HEK293 (cell line): Measurements from ENCODE around the gene PCGF1.

ENCODE experiments used
- CTCF ChIA-PET: fragments of 350-600 bp; formaldehyde crosslinking; extraction: SDS; loops from one replicate; lab custom pipeline; 2021; ENCODE audit warnings: antibody characterized with exemption; lab: Yijun Ruan, JAX
- POLR2A ChIA-PET: fragments of 300-600 bp; formaldehyde crosslinking; extraction: SDS; loops from one replicate; lab custom pipeline; 2020; ENCODE audit warnings: antibody characterized with exemption, inconsistent platforms; lab: Yijun Ruan, JAX
- H3K27ac ChIP-seq: fragments of 200-500 bp; sonication (Bioruptor generic); 2 replicates; pipeline ENCODE4 v1.5.1; 2014; ENCODE audit warnings: low read depth, low read length, control low read depth, inconsistent platforms; ENCODE audit errors: extremely low read depth
- H3K36me3 ChIP-seq, 2 experiments: fragments of 200-500 bp in 1 of 2; sonication (Bioruptor generic) in 1 of 2; 1 replicate in 1 of 2; 2 replicates in 1 of 2; pipeline ENCODE4 v1.5.1; 2014 to 2017; ENCODE audit warnings: inconsistent platforms in 2 of 2, low read length in 2 of 2; ENCODE audit not compliant: control insufficient read depth in 2 of 2, insufficient read depth in 1 of 2
- H3K4me1 ChIP-seq: fragments of 200-500 bp; sonication (Bioruptor generic); 2 replicates; pipeline ENCODE4 v1.5.1; 2014; ENCODE audit warnings: mild to moderate bottlenecking, low read length, inconsistent platforms; ENCODE audit not compliant: control insufficient read depth, insufficient read depth
- H3K4me3 ChIP-seq: 2 replicates; pipeline ENCODE4 v1.5.1; 2011; ENCODE audit warnings: low read depth, mild to moderate bottlenecking, control low read depth, low read length, moderate library complexity
- H3K9me3 ChIP-seq: fragments of 200-500 bp; sonication (Bioruptor generic); 2 replicates; pipeline ENCODE4 v1.5.1; 2014; ENCODE audit warnings: low read depth, low read length, inconsistent platforms; ENCODE audit not compliant: control insufficient read depth, insufficient read depth
- SCRT2 ChIP-seq: fragments of 450-650 bp; formaldehyde crosslinking; IDR thresholded peaks from 2 replicates; pipeline ENCODE4 v1.5.1; 2016; ENCODE audit warnings: missing biosample characterization, missing genetic modification characterization
- ZNF140 ChIP-seq: fragments of 450-650 bp; formaldehyde crosslinking; IDR thresholded peaks from 2 replicates; pipeline ENCODE4 v1.5.1; 2016; ENCODE audit warnings: missing biosample characterization, missing genetic modification characterization
- ZNF2 ChIP-seq: fragments of 450-650 bp; formaldehyde crosslinking; IDR thresholded peaks from 2 replicates; pipeline ENCODE4 v1.5.1; 2016; ENCODE audit warnings: missing biosample characterization, missing genetic modification characterization
- ZNF248 ChIP-seq: fragments of 450-650 bp; formaldehyde crosslinking; IDR thresholded peaks from 2 replicates; pipeline ENCODE4 v1.5.1; 2017; ENCODE audit warnings: missing biosample characterization, missing genetic modification characterization
- ZNF350 ChIP-seq: fragments of 450-650 bp; formaldehyde crosslinking; IDR thresholded peaks from 2 replicates; pipeline ENCODE4 v1.5.0; 2017; ENCODE audit warnings: missing biosample characterization, mild to moderate bottlenecking, missing genetic modification characterization
- ZNF529 ChIP-seq: fragments of 450-650 bp; formaldehyde crosslinking; IDR thresholded peaks from 2 replicates; pipeline ENCODE4 v1.5.1; 2017; ENCODE audit warnings: missing genetic modification characterization, missing biosample characterization; ENCODE audit not compliant: insufficient replicate concordance
- ZNF707 ChIP-seq: fragments of 450-650 bp; formaldehyde crosslinking; IDR thresholded peaks from 2 replicates; pipeline ENCODE4 v1.5.1; 2016; ENCODE audit warnings: missing biosample characterization, missing genetic modification characterization
- TF ChIP-seq, protein P1 (sequence below): fragments of 450-650 bp; formaldehyde crosslinking; IDR thresholded peaks from 2 replicates; pipeline ENCODE4 v1.5.1; 2017; ENCODE audit warnings: missing biosample characterization, missing genetic modification characterization
- TF ChIP-seq, protein P2 (sequence below): fragments of 450-650 bp; formaldehyde crosslinking; IDR thresholded peaks from 2 replicates; pipeline ENCODE4 v1.5.1; 2016; ENCODE audit warnings: missing biosample characterization, missing genetic modification characterization

Gene PCGF1

DNA sequence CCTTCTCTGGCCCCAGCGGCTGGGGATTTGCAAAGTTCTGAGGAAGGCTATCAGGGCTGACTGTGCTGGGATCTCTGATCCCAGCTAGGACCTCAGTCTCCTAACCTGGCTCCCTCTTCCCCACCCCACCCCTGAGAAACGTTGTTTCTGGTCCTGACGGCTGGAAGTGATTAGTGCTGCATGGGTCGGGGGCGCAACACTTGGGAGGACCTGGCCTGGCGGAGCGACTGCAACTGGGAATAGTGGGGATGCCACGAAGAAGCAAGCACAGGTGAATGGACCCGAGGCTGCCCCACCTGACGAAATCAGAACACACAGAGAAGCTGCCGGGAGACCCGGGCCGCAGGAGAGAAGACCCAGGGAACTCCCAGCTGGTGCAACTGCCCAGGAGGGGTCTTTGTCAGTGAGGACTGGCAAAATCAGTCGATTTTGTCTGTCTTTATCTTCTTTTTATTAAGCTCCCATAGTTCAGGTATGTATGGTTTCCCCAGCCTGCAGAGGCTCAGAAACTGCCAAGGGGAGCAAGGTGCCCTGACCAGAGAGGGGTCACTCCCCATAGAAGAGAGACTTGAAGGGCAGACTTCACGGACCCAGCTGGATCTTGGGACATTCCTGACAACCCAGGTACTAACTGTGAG lies 7.4 kb downstream of the PCGF1 start:
- H3K9me3 ChIP-seq: no peaks in the 10 kb centered on the region
- no peaks in the 10 kb centered on the region for H3K4me1 ChIP-seq
- H3K4me3 ChIP-seq: no peak overlapping the region
- no peak overlapping the region for H3K27ac ChIP-seq
- no peak for TF ChIP-seq ZNF529 (tag by site-specific recombination)
- TF ChIP-seq, protein P1, sequence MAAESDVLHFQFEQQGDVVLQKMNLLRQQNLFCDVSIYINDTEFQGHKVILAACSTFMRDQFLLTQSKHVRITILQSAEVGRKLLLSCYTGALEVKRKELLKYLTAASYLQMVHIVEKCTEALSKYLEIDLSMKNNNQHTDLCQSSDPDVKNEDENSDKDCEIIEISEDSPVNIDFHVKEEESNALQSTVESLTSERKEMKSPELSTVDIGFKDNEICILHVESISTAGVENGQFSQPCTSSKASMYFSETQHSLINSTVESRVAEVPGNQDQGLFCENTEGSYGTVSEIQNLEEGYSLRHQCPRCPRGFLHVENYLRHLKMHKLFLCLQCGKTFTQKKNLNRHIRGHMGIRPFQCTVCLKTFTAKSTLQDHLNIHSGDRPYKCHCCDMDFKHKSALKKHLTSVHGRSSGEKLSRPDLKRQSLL (tag by site-specific recombination): no peak
- TF ChIP-seq ZNF707 (tag by site-specific recombination): no peak
- TF ChIP-seq ZNF248 (tag by site-specific recombination): no peak
- TF ChIP-seq ZNF140 (tag by site-specific recombination): no peak
- ChIA-PET CTCF (interaction anchor here (0.7 to 1.0 kb wide), 4 partner anchors 17 to 141 kb away, joined by 3 to 4 read pairs (median 4); partner anchors contain the start of genes CCDC142 and TTC31), POLR2A (interaction anchor here (1.2 kb wide), 1 partner anchor 10 kb away, joined by 3 read pairs; no protein-coding TSS in a partner anchor)
- H3K36me3 ChIP-seq: peaks cover 0 to 10% of the 10 kb centered on the region in 2 experiments; a peak in 2 of 3 replicates

DNA sequence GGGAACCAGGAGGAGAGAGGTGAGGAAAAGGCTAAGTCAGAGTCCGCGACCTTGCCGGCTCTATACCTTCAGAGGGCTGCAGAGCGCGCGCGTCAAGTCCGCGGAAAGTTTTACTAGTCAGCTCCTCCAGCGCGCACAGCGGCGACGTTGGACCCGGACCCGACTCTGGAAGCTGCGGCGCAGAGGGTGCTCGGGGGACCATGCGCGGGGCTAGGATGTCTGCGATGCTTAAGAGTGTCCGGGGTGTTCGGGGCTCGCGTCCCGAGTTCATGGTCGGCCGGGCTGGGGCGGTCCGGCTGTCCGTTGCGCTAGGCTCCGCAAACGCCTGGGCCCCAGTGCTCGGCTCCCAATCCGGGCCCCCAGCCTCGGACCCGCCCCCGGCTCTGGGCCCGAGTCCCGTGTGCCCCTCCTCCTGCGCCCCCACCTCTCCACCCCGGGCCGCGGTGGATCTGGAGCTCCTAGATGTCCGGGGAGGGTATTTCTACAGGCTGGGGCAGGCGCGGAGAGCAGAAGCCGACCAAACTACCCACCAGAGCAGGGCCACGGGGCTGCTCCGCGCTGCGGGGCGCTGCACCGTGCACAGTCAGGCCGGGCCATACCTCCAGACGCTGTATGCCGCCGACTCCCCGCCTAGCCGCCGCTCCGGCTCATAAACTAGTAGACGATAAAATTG lies 8.1 kb downstream of the PCGF1 start, which contains the start of gene LBX2:
LBX2 (minus strand) TSS at position 337 of the 673 bp plus-strand sequence; CDS start at position 271, 66 bp downstream.
- Histone ChIP-seq H3K27ac (no peak within 1 kb of the TSS), H3K4me3 (no peak within 1 kb of the TSS), H3K4me1 (no peaks in the 10 kb centered on the region), H3K36me3 (peaks cover 0 to 6% of the 10 kb centered on the region in 2 experiments; a peak in 1 of 3 replicates), H3K9me3 (no peaks in the 10 kb centered on the region)
- TF ChIP-seq, protein P2, sequence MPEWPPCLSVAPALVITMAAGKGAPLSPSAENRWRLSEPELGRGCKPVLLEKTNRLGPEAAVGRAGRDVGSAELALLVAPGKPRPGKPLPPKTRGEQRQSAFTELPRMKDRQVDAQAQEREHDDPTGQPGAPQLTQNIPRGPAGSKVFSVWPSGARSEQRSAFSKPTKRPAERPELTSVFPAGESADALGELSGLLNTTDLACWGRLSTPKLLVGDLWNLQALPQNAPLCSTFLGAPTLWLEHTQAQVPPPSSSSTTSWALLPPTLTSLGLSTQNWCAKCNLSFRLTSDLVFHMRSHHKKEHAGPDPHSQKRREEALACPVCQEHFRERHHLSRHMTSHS (tag by site-specific recombination): no peak
- TF ChIP-seq SCRT2 (tag by site-specific recombination): peak; percentile 11; the same call in 1 of the 2 replicates
- ChIA-PET POLR2A (no interaction called here), CTCF (interaction anchor here (1.0 kb wide), 1 partner anchor 17 kb away, joined by 4 read pairs; the partner anchor contains the start of genes CCDC142 and TTC31)

DNA sequence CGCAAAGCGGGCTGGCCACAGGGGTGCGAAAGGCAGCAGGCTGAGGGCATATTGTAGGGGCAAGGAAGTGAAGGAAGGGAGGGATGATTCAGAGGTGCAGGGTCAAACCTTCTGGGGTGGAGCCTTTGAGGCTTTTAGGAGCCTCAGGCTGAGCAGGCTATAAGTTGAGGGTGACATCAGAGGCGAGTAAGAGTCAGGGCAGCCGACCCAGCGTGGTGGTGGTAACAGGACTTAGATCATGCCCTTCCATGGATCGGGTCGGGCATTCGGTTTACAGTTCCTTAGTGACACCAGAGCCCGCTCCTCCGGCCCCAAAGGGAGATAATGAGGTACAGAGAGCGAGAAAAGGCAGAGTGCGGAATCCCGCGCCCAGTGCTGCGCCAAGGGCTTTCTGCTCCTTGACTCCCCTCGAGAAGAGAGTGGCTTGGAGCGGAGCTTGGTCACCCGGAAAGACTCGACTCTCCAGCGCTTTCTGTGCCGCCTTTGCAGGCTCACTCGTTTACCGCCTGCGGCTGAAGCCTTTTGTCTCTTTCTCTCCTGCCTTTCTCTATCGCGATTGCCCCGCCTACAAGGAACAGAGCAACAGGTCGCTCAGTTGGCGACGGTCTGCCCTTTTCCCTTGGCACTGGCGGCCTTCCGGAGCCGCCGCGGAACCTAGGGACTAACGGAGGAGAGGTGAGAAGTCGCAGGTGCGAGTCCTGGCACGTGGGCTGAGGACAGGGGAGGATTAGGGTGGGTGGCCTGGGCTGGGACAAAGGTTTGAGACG lies 8.8 kb downstream of the PCGF1 start:
- POLR2A ChIA-PET: no interaction called here
- Histone ChIP-seq H3K4me1 (no peaks in the 10 kb centered on the region), H3K36me3 (peaks cover 0 to 8% of the 10 kb centered on the region in 2 experiments; a peak in 1 of 3 replicates), H3K27ac (no peak overlapping the region), H3K4me3 (no peak overlapping the region), H3K9me3 (no peaks in the 10 kb centered on the region)
- peak; percentile 87 for TF ChIP-seq SCRT2 (tag by site-specific recombination)
- TF ChIP-seq ZNF350 (tag by site-specific recombination): no peak
- CTCF ChIA-PET: no interaction called here

DNA sequence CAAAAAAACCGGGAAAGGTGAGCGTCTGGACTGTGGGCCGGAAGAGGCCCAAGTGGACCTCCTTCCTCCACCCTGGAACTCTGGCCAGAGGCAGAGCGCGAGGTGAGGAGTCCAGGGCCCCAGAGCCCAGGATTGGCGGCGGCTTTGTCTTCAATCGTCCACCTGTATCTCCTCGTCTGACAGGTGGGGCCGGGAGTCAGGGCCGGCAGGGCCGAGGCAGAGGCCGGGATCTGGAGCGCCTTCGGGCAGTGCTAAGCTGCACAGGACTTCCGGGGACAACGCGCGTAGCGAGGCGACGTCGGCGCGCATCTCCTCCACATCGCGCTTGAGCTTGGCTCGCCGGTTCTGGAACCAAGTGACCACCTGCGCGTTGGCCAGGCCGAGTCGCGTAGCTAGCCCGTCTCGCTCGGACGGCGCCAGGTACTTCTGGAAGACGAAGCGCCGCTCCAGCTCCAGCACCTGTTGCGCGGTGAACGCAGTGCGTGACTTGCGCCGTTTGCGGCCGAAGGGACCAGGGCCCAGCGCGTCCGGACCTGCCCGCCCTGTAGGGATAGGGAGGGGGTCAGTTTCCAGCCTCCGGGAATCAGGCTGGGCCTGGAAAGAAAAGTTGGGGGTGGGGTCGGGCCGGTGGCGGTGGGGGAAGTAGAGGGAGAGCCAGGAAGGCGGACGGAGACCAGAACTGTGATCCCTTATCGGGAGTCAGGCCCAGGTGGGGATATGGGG lies 9.6 kb downstream of the PCGF1 start:
- CTCF ChIA-PET: interaction anchor here (1.1 kb wide), 1 partner anchor 34 kb away, joined by 3 read pairs; no protein-coding TSS in a partner anchor
- TF ChIP-seq SCRT2 (tag by site-specific recombination) (peak; percentile 84), ZNF2 (tag by site-specific recombination) (no peak)
- TF ChIP-seq, all 188 proteins: peak for 1
- H3K27ac ChIP-seq: no peak overlapping the region

More for the DNA sequence above, 9.6 kb downstream of the PCGF1 start:
- Histone ChIP-seq H3K9me3 (no peaks in the 10 kb centered on the region), H3K4me1 (no peaks in the 10 kb centered on the region), H3K4me3 (no peak overlapping the region), H3K36me3 (peaks cover 0 to 16% of the 10 kb centered on the region in 2 experiments; a peak in 1 of 3 replicates)
- POLR2A ChIA-PET: no interaction called here
